ENCODE measurements around the gene MFSD2A. TPM values are rescaled to one million over a fixed set of nuclear protein-coding genes. Genes with fewer than 3 reads are reported as not detected.
A peak's percentile ranks its signal among the peaks of the same experiment; 100 is the strongest.

Gene MFSD2A
- total RNA-seq (100 to 1,000 TPM in 1 of 2 donors, under 1 TPM in 1; 0.37 to 294 TPM), polyA plus RNA-seq (100 to 1,000 TPM in 1 of 2 donors, 10 to 100 TPM in 1; 84.3 to 257 TPM)

DNA sequence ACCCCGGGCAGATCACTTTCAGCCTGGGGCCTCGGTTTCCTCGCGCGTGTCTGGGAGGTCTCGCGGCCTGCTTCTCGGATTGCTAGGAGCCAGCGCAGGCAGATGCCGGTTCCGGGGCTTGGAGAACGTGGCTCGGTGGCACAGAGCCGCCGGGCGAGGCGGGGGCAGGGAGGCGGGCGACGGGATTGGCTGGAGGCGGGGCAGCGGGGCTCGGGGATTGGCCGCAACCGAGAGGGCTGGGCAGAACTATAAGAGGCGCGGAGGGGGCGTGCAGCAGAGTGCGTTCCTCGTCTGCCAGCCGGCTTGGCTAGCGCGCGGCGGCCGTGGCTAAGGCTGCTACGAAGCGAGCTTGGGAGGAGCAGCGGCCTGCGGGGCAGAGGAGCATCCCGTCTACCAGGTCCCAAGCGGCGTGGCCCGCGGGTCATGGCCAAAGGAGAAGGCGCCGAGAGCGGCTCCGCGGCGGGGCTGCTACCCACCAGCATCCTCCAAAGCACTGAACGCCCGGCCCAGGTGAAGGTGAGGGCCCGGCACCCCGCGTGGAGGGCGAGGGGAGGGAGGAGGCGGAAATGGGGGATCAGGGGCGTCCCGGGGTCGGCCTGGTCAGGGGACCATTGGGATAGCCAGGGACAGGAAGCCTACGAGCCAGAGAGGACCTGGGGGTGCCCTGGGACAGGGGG, at the start of gene MFSD2A:
MFSD2A (plus strand) TSS at position 276 of the 677 bp plus-strand sequence; CDS start at position 424, 148 bp downstream.
- Histone ChIP-seq H3K9me3 (ENCODE audit: control insufficient read depth in 4 of 4, low read length in 3 of 4) (no peaks in the 10 kb centered on the region), H3K9ac (ENCODE audit: low read depth in 1 of 2, low read length in 2 of 2) (peak within 1 kb of the TSS; percentile 67 to 77), H3K4me1 (ENCODE audit: control insufficient read depth in 4 of 4, insufficient read depth in 4 of 4, low read length in 3 of 4) (peaks cover 3 to 54% (median 39%) of the 10 kb centered on the region in 4 donors), H3K27me3 (ENCODE audit: control insufficient read depth in 4 of 4, insufficient read depth in 4 of 4, low read length in 3 of 4) (no peaks in the 10 kb centered on the region), H3K4me3 (ENCODE audit: low read depth in 1 of 3, low read length in 3 of 3) (peak within 1 kb of the TSS; percentile 70 to 91 (median 88)), H3K36me3 (ENCODE audit: control insufficient read depth in 4 of 4, insufficient read depth in 3 of 4, low read depth in 1 of 4, low read length in 3 of 4) (peaks cover 0 to 12% (median 2%) of the 10 kb centered on the region in 4 donors), H3K27ac (ENCODE audit: low read depth in 1 of 2, low read length in 2 of 2) (peak within 1 kb of the TSS; percentile 13 to 34)
- no peak for TF ChIP-seq FOXA2 (IDR thresholded peaks at IDR 0.05)
- TF ChIP-seq, protein P1, sequence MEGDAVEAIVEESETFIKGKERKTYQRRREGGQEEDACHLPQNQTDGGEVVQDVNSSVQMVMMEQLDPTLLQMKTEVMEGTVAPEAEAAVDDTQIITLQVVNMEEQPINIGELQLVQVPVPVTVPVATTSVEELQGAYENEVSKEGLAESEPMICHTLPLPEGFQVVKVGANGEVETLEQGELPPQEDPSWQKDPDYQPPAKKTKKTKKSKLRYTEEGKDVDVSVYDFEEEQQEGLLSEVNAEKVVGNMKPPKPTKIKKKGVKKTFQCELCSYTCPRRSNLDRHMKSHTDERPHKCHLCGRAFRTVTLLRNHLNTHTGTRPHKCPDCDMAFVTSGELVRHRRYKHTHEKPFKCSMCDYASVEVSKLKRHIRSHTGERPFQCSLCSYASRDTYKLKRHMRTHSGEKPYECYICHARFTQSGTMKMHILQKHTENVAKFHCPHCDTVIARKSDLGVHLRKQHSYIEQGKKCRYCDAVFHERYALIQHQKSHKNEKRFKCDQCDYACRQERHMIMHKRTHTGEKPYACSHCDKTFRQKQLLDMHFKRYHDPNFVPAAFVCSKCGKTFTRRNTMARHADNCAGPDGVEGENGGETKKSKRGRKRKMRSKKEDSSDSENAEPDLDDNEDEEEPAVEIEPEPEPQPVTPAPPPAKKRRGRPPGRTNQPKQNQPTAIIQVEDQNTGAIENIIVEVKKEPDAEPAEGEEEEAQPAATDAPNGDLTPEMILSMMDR (IDR thresholded peaks at IDR 0.05; ENCODE audit: low read depth, low read length, missing input control): no peak
- TF ChIP-seq HNF4A (conservative IDR thresholded peaks at IDR 0.05): no peak
- TF ChIP-seq SP1 (IDR thresholded peaks at IDR 0.05): peak; percentile 70
- peak; percentile 84 for TF ChIP-seq TAF1 (conservative IDR thresholded peaks at IDR 0.05)
- peak in 1 of 2 donors; percentile 55 for TF ChIP-seq EGR1 (IDR thresholded peaks at IDR 0.05; ENCODE audit: low read depth in 2 of 2)
- TF ChIP-seq JUND (IDR thresholded peaks at IDR 0.05): no peak
- TF ChIP-seq FOXA1 (IDR thresholded peaks at IDR 0.05): no peak
- no peak for TF ChIP-seq RXRA (IDR thresholded peaks at IDR 0.05)
- no peak for TF ChIP-seq ATF3 (IDR thresholded peaks at IDR 0.05)
- no peak for TF ChIP-seq HNF4G (IDR thresholded peaks at IDR 0.05)
- no peak for TF ChIP-seq ZBTB33 (IDR thresholded peaks at IDR 0.05)
- no peak for TF ChIP-seq NR2F2 (IDR thresholded peaks at IDR 0.05)
- TF ChIP-seq GABPA (IDR thresholded peaks at IDR 0.05 in 1 of 2, conservative IDR thresholded peaks at IDR 0.05 in 1 of 2): no peak
- TF ChIP-seq, protein P2, sequence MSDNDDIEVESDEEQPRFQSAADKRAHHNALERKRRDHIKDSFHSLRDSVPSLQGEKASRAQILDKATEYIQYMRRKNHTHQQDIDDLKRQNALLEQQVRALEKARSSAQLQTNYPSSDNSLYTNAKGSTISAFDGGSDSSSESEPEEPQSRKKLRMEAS (IDR thresholded peaks at IDR 0.05): peak; percentile 52
- TF ChIP-seq RAD21 (IDR thresholded peaks at IDR 0.05): peak in 1 of 2 donors; percentile 34
- no peak for TF ChIP-seq YY1 (IDR thresholded peaks at IDR 0.05)
- TF ChIP-seq REST (IDR thresholded peaks at IDR 0.05): peak; percentile 89
- peak; percentile 68 for DNase-seq (ENCODE audit: low spot score)
- WGBS: under 1% methylated on average over 62 of the region's 62 CpGs

All from liver (tissue), 9 donors.